Measurements from ENCODE around the gene MAPK14.
"Not testable (repeated sequence)": the region's sequence is repeated elsewhere in the genome, so short reads cannot be mapped to it uniquely, and the experiment has no call there.

MAPK14 gene
- 60.6 to 116 reads per million in 2 donors for total RNA-seq

DNA sequence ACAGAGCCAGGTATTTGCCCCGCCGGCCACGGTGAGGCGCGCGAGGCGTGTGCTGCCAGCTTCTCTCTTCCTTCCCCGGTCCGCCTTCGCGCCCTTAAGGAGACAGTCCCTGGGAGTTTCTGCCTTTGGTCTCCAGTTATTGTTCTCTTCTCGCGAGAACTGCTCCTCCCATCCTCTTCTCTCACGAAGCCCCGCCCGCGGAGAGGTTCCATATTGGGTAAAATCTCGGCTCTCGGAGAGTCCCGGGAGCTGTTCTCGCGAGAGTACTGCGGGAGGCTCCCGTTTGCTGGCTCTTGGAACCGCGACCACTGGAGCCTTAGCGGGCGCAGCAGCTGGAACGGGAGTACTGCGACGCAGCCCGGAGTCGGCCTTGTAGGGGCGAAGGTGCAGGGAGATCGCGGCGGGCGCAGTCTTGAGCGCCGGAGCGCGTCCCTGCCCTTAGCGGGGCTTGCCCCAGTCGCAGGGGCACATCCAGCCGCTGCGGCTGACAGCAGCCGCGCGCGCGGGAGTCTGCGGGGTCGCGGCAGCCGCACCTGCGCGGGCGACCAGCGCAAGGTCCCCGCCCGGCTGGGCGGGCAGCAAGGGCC lies at the start of gene MAPK14:
TSS of gene MAPK14 (plus strand) at position 308 of the 587 bp plus-strand sequence. CDS start 350 bp downstream, outside the sequence.
- peak; percentile 98 for DNase-seq

GRCh38 chr6:35980126-35980525 lies 47.5 kb upstream of the MAPK14 start:
- DNase-seq, result not testable (repeated sequence)

- no peak for DNase-seq
Measured at GRCh38 chr6:35980991-35981645, 46.5 kb upstream of the MAPK14 start.

- DNase-seq, result no peak
Measured at GRCh38 chr6:35984701-35985100, 42.9 kb upstream of the MAPK14 start.

GRCh38 chr6:35988047-35988446 lies 39.6 kb upstream of the MAPK14 start:
- DNase-seq, result not testable (repeated sequence)

GRCh38 chr6:35993150-35993549 lies 34.5 kb upstream of the MAPK14 start:
- no peak for DNase-seq

GRCh38 chr6:36000451-36000850 lies 27.2 kb upstream of the MAPK14 start:
- no peak for DNase-seq

DNA sequence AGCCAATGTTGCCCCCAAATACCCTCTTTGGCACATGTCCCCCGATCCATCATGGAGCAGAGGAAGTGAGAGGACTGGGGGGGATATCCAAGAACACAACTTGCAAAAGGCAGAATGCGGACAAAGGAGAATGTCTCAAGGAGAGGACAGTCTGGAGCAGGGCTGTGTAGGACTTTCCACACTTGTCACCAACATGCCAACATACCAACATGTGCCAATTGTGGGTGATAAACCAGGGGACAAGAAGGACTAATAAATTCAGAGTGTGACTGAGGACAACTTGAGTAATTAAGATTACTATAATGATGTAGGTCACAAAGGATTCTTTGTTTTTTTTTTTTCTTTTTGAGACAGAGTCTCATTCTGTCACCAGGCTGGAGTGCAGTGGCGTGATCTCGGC lies 11.9 kb upstream of the MAPK14 start:
- no peak for DNase-seq

- no peak for DNase-seq
Measured at GRCh38 chr6:36018339-36018738, 9.3 kb upstream of the MAPK14 start.

GRCh38 chr6:36019167-36019566 lies 8.4 kb upstream of the MAPK14 start:
- DNase-seq, result no peak

- no peak for DNase-seq
Measured at GRCh38 chr6:36020154-36020553, 7.5 kb upstream of the MAPK14 start.

GRCh38 chr6:36023996-36024795 lies 3.4 kb upstream of the MAPK14 start, which contains the start of gene SLC26A8:
SLC26A8 (minus strand) TSS chr6:36024641; CDS start chr6:36019707, 4,934 bp downstream.
- no peak for DNase-seq

DNA sequence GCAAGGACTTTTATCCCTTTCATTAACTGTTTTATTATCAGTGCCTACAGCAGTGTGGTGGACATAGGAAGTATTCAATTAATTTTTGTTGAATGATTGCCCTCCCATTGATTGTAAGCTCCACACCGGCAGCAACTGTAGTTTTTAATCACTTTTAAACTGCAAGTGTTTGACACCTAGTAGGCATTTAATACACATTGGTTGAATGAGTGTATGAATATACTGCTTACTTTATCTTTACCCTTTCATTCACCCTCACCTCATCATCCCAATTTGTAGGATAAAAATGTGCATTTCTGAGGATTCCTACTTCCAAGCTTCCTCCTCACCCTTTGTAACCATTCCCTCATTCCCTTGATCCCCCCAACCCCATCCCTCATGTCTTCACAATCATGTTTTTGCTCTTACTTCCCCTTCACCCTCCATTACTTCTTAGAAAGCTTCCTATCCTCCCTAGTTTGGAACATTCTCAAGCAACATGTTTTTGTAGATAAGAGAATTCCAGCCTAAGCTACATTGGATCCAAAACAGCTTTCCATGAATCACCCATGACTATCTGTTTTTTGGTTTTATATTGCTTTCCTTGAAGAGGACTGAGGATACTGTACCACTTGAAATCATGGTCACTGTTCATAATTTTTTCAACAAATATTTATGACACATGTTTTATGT lies 2.2 kb upstream of the MAPK14 start:
- no peak for DNase-seq

DNA sequence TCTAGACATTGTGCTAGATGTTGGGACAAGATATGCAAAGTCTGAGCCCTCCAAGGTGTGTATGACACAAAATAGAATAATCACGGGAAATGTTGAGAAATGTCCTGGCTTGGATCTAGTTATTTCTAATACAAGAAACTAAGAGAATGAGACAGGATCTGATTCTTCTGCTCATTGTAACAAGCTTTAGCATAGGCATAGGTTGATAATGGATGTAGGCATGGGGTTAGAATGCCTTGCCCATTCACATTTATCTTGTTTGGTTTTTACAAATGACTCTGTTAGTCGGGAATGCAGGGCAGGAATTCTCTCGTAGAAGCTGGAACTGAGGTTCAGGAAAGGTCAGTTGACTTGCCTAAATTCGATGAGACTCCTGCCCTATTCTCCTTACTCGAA lies 1.7 kb upstream of the MAPK14 start:
- no peak for DNase-seq

GRCh38 chr6:36028088-36028876 lies 674 bp downstream of the MAPK14 start:
- peak; percentile 33 for DNase-seq

GRCh38 chr6:36028877-36029324 lies 1.3 kb downstream of the MAPK14 start:
- DNase-seq, result peak; percentile 53

GRCh38 chr6:36029464-36029863 lies 1.9 kb downstream of the MAPK14 start:
- no peak for DNase-seq

- DNase-seq, result no peak
Measured at GRCh38 chr6:36032261-36032660, 4.7 kb downstream of the MAPK14 start.

- not testable (repeated sequence) for DNase-seq
Measured at GRCh38 chr6:36033144-36033543, 5.5 kb downstream of the MAPK14 start.

GRCh38 chr6:36033935-36034334 lies 6.3 kb downstream of the MAPK14 start:
- no peak for DNase-seq

DNA sequence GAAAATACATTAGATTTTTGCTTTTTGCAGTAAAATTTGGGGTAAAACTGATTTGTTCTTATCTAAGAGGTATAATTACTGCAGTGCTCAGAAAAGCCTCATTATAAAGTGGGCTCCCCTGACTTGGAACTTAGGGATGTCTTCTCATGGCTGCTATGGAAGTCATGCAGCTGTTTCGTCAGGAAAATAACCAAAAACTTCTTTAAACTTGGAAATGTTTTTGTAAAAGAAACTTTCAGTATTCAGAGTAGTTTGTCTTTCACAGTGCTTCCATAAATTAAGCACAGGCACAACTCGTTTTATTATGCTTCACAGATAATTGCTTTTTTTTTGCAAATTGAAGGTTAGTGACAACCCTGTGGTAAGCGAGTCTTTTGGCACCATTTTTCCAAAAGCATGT lies 6.8 kb downstream of the MAPK14 start:
- no peak for DNase-seq

DNA sequence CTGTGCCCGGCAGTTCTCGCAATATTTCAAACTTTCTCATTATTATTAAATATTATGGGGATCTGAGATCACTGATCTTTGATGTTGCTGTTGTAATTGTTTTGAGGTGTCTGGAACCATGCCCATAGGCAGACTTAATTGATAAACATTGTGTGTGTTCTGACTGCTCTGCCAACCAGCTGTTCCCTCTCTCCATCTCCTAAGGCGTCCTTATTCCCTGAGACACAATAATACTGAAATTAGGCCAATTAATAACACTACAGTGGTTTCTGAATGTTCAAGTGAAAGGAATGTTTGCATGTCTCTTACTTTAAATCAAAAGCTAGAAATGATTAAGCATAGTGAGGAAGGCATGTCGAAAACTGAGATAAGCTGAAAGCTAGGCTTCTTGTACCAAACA lies 7.6 kb downstream of the MAPK14 start:
- no peak for DNase-seq
